ENCODE results near the gene NKRF. TPM values are rescaled to one million over a fixed set of nuclear protein-coding genes. Genes with fewer than 3 reads are reported as not detected.
A peak's percentile ranks its signal among the peaks of the same experiment; 100 is the strongest.
"Not testable (repeated sequence)": the region's sequence is repeated elsewhere in the genome, so short reads cannot be mapped to it uniquely, and the experiment has no call there.

Gene NKRF
- 10 to 100 TPM; 13.8 to 14.7 TPM for total RNA-seq

DNA sequence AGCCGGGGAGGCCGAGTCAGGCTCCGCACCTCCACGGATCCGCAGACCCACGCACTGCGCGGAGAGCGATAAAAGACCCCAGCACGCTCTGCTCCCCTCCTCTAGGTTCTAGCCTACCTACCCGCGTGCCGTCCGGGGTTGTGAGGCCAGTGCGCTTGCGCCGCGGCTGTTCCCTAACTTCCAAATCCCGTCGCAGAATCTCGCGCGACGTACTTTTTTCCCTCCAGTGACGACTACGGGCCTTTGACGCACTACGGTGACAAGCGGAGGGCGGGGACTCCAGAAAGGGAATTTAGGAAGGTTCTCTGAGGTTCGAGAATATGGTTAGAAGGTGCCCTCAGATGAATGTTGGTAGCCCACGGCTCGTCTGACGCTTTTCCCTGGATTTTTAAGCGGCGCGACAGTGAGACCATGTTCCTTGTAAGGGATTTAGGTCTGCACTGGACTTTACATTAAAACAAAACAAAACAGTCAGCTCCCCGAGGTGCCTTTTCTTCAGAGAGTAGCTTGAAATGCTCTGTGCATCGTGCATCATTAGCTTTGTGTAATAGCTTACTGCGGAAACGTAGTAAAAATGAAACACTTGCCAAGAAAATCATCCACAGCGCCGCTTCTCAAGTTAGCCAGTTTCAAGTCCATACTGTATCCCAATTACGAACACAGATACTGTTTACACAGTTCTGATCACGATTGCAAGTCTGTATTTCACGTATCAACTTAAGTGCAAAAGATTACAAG lies at the start of gene NKRF:
NKRF (minus strand) TSS at position 145 of the 738 bp plus-strand sequence.
- peaks cover 9% of the 10 kb centered on the region for H3K27me3 Mint-ChIP-seq
- H3K36me3 Mint-ChIP-seq (ENCODE audit: low read depth), result peaks cover 7% of the 10 kb centered on the region
- DNase-seq, result peak; percentile 92
- ChIA-PET POLR2A (interaction anchor here (0.6 to 3.2 kb wide), 17 partner anchors 17 to 246 kb away, joined by 3 to 22 read pairs (median 5); partner anchors contain the start of genes RPL39, SEPTIN6, SLC25A5 and UPF3B), CTCF (interaction anchor here (0.9 to 3.6 kb wide), 7 partner anchors 9 to 149 kb away, joined by 3 to 17 read pairs (median 4); no protein-coding TSS in a partner anchor)
- peak within 1 kb of the TSS; percentile 92 for H3K4me3 Mint-ChIP-seq
- H3K4me1 Mint-ChIP-seq, result peaks cover 42% of the 10 kb centered on the region
- no peaks in the 10 kb centered on the region for H3K9me3 Mint-ChIP-seq
- peak within 1 kb of the TSS; percentile 90 for H3K27ac Mint-ChIP-seq

DNA sequence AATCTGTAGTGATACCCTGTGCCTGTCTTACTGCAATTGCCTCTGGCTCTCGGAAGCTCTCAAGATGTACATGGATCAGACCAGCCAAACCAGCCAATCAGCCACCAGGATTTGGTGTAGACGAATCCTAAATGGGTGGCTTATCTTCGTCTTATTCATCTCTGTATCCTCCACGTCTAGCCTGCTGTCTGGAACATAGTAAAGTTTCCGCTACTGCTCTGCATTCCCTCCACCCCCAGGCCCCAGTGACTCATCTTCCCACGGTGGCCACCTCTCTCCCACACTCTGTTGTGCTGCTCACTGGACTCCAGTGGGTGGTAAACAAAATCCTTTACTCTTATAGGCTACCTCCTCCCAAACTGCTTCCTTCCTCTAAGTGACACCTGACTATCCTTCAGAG lies 48.9 kb upstream of the NKRF start:
- POLR2A ChIA-PET, result interaction anchor here (1.4 to 1.9 kb wide), 4 partner anchors 28 to 38 kb away, joined by 4 to 7 read pairs (median 6); partner anchors contain the start of gene SEPTIN6
- Mint-ChIP-seq H3K9me3 (no peaks in the 10 kb centered on the region), H3K4me1 (peaks cover 31% of the 10 kb centered on the region)

DNA sequence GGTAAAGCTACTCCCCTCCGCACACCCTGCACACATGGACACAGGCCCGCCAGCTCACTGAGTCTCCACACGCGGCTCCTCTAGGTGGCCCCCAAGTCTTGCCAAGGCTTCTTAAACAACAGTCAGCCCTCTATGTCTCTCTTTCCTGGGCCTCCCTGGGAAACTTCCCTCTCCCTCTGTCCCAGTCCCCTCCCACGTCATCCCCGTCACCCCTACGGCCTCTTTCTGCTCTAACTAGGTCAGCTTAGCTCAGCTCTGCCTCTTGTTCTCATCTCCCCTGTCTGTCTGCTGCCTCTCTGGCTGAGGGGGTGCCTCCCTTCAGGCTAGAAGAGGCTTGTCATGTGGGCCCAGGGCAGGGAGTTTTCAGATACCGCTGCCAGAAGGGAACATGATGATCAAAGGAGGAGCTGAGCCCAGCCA lies 47.9 kb upstream of the NKRF start:
- no peak overlapping the region for H3K4me3 Mint-ChIP-seq
- H3K9me3 Mint-ChIP-seq, result no peaks in the 10 kb centered on the region
- peaks cover 56% of the 10 kb centered on the region for H3K36me3 Mint-ChIP-seq (ENCODE audit: low read depth)
- CTCF ChIA-PET, result interaction anchor here (0.6 to 0.9 kb wide), 2 partner anchors 75 to 99 kb away, joined by 3 read pairs; no protein-coding TSS in a partner anchor
- POLR2A ChIA-PET, result interaction anchor here (1.2 to 1.9 kb wide), 4 partner anchors 10 to 39 kb away, joined by 4 to 7 read pairs (median 5); partner anchors contain the start of gene SEPTIN6
- H3K27ac Mint-ChIP-seq, result peak overlapping the region; percentile 19
- DNase-seq, result no peak
- peaks cover 32% of the 10 kb centered on the region for H3K4me1 Mint-ChIP-seq
- H3K27me3 Mint-ChIP-seq, result no peaks in the 10 kb centered on the region

More for the DNA sequence above, 48.9 kb upstream of the NKRF start:
- Mint-ChIP-seq H3K27me3 (no peaks in the 10 kb centered on the region), H3K27ac (peak overlapping the region; percentile 71), H3K36me3 (ENCODE audit: low read depth) (peaks cover 58% of the 10 kb centered on the region), H3K4me3 (no peak overlapping the region)
- CTCF ChIA-PET, result no interaction called here
- DNase-seq, result peak; percentile 51

DNA sequence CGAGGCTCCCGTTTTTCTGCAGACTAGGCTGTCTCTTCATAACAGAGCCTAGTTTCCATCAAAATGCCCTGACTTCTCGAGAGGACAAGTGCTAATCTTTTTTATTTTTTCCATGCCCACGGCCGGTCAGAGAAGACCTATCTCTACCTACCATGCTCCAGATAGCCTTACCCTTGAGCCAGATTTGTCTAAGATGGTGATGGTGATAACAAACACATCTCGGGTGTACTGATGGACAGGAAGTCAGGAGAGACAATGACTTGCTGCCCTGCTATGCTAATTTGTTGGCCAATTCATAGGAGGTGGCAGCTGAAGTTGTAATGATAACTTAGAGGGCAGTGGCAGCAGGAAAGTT lies 42.2 kb upstream of the NKRF start:
- H3K27me3 Mint-ChIP-seq, result no peaks in the 10 kb centered on the region
- H3K9me3 Mint-ChIP-seq, result no peaks in the 10 kb centered on the region
- peak overlapping the region; percentile 89 for H3K27ac Mint-ChIP-seq
- H3K4me1 Mint-ChIP-seq, result peaks cover 38% of the 10 kb centered on the region
- ChIA-PET CTCF (interaction anchor here (1.4 to 1.5 kb wide), 3 partner anchors 34 to 80 kb away, joined by 3 read pairs; partner anchors contain the start of gene SEPTIN6), POLR2A (interaction anchor here (0.9 to 3.7 kb wide), 8 partner anchors 11 to 1152 kb away, joined by 3 to 44 read pairs (median 4); partner anchors contain the start of gene SEPTIN6)
- no peak for DNase-seq
- H3K4me3 Mint-ChIP-seq, result no peak overlapping the region
- peaks cover 43% of the 10 kb centered on the region for H3K36me3 Mint-ChIP-seq (ENCODE audit: low read depth)

DNA sequence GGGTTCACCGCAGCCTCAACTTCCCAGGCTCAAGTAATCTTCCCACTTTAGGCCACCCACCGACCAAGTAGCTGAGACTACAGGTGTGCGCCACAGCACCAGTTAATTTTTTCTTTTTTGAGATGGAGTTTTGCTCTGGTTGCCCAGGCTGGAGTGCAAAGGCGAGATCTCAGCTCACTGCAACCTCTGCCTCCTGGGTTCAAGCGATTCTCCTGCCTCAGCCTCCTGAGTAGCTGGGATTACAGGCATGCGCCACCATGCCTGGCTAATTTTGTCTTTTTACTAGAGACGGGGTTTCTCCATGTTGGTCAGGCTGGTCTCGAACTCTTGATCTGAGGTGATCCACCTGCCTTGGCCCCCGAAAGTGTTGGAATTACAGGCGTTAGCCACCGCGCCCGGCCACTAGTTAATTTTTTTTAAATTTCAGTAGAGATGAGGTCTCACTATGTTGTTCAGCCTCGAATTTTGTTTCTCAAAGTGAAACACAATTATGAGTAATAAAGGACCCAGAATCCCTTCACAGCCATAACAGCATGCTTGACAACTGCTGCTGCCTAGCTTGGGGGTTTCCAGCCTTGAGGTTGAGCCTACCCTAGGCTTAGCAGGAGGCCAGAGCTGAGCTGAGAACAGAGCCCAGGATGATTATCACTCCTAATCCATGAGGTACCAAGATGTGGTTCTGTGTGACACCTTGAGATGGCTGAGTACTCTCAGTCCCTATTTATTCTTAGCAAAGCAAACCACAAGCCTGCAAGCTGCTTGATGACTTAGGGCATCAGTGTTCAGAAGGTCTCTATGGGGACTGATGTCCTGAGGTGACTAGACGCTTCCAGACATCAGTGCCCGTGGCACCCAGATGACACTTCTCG lies 41.6 kb upstream of the NKRF start:
- Mint-ChIP-seq H3K36me3 (ENCODE audit: low read depth) (peaks cover 37% of the 10 kb centered on the region), H3K9me3 (no peaks in the 10 kb centered on the region), H3K27ac (peak overlapping the region; percentile 89), H3K4me3 (no peak overlapping the region), H3K27me3 (no peaks in the 10 kb centered on the region), H3K4me1 (peaks cover 38% of the 10 kb centered on the region)
- ChIA-PET CTCF (interaction anchor here (0.6 to 1.5 kb wide), 6 partner anchors 19 to 83 kb away, joined by 3 to 5 read pairs (median 3); partner anchors contain the start of gene SEPTIN6), POLR2A (interaction anchor here (0.6 to 3.7 kb wide), 11 partner anchors 12 to 1151 kb away, joined by 3 to 44 read pairs (median 4); partner anchors contain the start of gene SEPTIN6)
- peak; percentile 70 for DNase-seq

DNA sequence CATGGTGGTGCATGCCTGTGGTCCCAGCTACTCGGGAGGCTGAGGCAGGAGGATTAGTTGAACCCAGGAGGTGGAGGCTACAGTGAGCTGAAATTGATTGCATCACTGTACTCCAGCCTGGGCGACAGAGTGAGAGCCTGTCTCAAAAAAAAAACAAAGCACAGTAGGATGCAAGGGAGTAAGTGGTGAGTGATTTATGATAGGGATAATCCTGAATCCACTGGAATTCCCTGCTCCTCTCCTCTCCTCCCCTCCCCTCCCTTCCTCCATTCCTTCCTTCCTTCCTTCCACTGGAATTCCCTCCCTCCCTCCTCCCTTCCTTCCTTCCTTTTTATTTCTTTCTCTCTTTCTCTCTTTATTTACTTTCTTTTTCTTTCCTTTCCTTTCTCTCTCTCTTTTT lies 40.9 kb upstream of the NKRF start:
- H3K4me3 Mint-ChIP-seq, result no peak overlapping the region
- CTCF ChIA-PET, result interaction anchor here (0.6 to 1.5 kb wide), 2 partner anchors 81 to 83 kb away, joined by 3 read pairs; no protein-coding TSS in a partner anchor

DNA sequence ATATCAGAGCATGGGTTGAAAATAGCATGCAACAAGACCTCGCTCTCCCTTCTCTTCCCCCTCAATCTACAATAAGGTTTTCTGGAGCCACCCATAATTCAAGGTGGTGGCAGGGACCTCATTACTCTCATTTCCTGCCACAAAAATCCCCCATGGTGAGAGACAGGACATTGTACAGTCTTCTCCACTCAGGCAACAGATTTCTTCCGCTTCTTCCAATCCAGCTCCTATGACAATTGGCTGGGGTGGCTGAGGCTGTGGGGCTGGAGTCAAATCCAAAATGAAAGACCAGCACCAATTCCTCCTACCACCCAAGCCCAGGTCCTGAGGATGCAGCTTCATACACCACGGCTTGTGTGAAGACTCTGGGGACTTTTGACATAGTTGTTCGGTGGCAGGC lies 40.3 kb upstream of the NKRF start:
- no peak overlapping the region for H3K4me3 Mint-ChIP-seq
- no peak for DNase-seq
- H3K27me3 Mint-ChIP-seq, result no peaks in the 10 kb centered on the region
- POLR2A ChIA-PET, result interaction anchor here (3.4 to 3.7 kb wide), 2 partner anchors 37 to 45 kb away, joined by 31 to 44 read pairs; partner anchors contain the start of gene SEPTIN6
- peak overlapping the region; percentile 74 for H3K27ac Mint-ChIP-seq
- peaks cover 38% of the 10 kb centered on the region for H3K36me3 Mint-ChIP-seq (ENCODE audit: low read depth)
- CTCF ChIA-PET, result no interaction called here
- H3K9me3 Mint-ChIP-seq, result no peaks in the 10 kb centered on the region
- H3K4me1 Mint-ChIP-seq, result peaks cover 38% of the 10 kb centered on the region

More for the DNA sequence above, 40.9 kb upstream of the NKRF start:
- POLR2A ChIA-PET, result interaction anchor here (0.9 to 3.7 kb wide), 6 partner anchors 13 to 223 kb away, joined by 3 to 44 read pairs (median 4); partner anchors contain the start of gene SEPTIN6
- Mint-ChIP-seq H3K27me3 (no peaks in the 10 kb centered on the region), H3K4me1 (peaks cover 38% of the 10 kb centered on the region), H3K9me3 (no peaks in the 10 kb centered on the region), H3K36me3 (ENCODE audit: low read depth) (peaks cover 35% of the 10 kb centered on the region), H3K27ac (peak overlapping the region; percentile 74)
- DNase-seq, result no peak

DNA sequence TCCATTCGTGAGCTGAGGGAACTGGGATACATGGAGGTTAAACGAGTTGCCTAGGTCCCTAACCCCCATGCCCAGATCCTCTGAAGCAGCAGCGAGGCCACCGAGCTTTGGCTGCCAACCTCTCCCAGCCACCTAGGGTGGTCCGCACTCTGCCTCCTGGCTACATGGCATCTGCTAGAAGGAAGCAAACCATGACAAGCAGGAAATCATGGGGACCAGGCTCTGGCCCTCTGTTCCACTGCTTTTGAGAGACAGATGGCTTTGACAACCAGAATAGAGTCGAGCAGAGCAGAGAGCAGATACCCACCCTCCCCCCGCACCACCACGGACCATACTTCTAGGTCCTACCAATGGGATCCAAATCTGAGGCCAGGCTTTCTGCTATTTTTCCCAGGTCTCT lies 37.5 kb upstream of the NKRF start:
- Mint-ChIP-seq H3K4me3 (no peak overlapping the region), H3K9me3 (no peaks in the 10 kb centered on the region), H3K4me1 (peaks cover 23% of the 10 kb centered on the region), H3K27me3 (no peaks in the 10 kb centered on the region), H3K36me3 (ENCODE audit: low read depth) (peaks cover 45% of the 10 kb centered on the region), H3K27ac (no peak overlapping the region)
- ChIA-PET POLR2A (no interaction called here), CTCF (no interaction called here)
- DNase-seq, result no peak

DNA sequence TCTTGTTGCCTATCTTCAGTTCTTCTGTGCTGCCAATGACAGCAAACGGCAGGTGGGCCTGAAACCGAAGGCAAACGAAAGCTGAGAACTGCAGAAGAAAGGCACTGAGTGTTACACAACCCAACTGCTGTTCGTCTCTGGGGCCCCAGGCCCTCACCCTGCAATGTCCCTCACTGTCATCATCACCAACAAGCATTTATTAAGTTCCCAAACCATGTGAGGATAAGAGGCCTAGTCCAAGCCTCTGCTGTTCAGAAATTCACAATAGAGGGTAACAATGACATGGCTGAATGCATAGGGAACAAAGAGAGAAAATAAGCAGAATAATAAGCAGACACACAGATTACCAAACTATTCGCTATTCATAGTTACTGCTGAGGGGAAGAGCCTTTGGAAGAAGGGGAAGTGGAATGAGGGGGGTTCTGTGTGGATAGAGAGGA lies 34.5 kb upstream of the NKRF start:
- peaks cover 8% of the 10 kb centered on the region for H3K4me1 Mint-ChIP-seq
- POLR2A ChIA-PET, result no interaction called here
- no peak overlapping the region for H3K27ac Mint-ChIP-seq
- peaks cover 52% of the 10 kb centered on the region for H3K36me3 Mint-ChIP-seq (ENCODE audit: low read depth)
- no peaks in the 10 kb centered on the region for H3K9me3 Mint-ChIP-seq
- H3K4me3 Mint-ChIP-seq, result no peak overlapping the region
- CTCF ChIA-PET, result interaction anchor here (1.2 kb wide), 2 partner anchors 31 to 148 kb away, joined by 3 read pairs; no protein-coding TSS in a partner anchor
- DNase-seq, result no peak
- no peaks in the 10 kb centered on the region for H3K27me3 Mint-ChIP-seq

DNA sequence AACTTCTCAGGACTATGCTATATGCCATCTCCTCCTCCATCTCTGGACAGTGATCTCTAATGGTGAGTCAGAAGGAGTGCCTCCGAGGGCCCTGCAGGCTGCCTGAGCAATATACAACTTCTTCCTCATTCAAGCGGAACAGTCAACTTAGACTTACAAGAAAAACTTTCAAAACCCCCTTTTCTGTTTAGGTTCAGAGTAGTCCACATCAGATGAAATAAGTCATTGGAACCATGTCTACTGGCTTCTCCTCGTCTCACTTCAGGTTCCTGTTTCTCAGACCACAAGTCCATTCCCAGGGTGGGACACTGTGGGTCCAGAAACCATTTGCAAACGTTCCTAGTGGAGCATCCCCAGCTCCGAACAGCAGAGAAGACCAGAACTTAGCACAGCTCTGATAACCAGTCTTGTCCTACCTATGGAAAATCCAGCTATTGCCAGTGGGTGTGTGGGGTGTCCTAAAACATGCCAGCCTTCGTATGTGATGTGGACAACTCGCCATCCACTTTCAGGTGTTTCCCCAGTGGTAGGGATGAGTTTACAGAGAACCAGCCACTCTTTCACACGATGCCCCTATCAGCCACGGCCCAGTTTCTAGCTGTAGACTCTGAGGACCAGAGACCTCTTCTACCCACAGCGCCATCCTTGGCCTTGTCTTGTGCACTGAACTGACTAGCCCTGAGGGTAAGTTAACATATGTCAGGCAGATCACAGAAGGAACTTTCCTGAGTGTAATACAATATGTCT lies 32.7 kb upstream of the NKRF start:
- ChIA-PET POLR2A (no interaction called here), CTCF (no interaction called here)
- Mint-ChIP-seq H3K4me1 (peaks cover 17% of the 10 kb centered on the region), H3K27ac (peak overlapping the region; percentile 21), H3K9me3 (no peaks in the 10 kb centered on the region), H3K27me3 (no peaks in the 10 kb centered on the region), H3K36me3 (ENCODE audit: low read depth) (peaks cover 64% of the 10 kb centered on the region), H3K4me3 (no peak overlapping the region)
- DNase-seq, result no peak

DNA sequence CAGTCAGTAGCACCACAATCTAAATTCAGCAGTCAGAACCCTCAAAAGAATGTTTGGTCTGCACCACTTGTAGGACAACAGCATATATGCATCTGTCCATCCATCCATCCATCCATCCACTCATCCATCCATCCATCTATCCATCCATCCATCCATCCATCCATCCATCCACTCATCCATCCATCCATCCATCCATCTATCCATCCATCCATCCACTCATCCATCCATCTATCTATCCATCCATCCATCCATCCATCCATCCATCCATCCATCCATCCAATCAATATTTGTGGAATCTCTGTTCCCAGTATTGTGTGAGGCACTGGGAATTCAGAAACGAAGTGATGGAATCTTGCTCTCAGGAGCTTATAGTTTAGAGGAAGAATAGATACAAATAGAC lies 31.2 kb upstream of the NKRF start:
- POLR2A ChIA-PET, H3K27ac Mint-ChIP-seq, H3K27me3 Mint-ChIP-seq, H3K4me3 Mint-ChIP-seq, H3K9me3 Mint-ChIP-seq, DNase-seq: not testable (repeated sequence)
- Mint-ChIP-seq H3K36me3 (ENCODE audit: low read depth) (peaks cover 75% of the 10 kb centered on the region), H3K4me1 (peaks cover 17% of the 10 kb centered on the region)
- CTCF ChIA-PET, result interaction anchor here (1.0 kb wide), 1 partner anchor 154 kb away, joined by 3 read pairs; no protein-coding TSS in a partner anchor

DNA sequence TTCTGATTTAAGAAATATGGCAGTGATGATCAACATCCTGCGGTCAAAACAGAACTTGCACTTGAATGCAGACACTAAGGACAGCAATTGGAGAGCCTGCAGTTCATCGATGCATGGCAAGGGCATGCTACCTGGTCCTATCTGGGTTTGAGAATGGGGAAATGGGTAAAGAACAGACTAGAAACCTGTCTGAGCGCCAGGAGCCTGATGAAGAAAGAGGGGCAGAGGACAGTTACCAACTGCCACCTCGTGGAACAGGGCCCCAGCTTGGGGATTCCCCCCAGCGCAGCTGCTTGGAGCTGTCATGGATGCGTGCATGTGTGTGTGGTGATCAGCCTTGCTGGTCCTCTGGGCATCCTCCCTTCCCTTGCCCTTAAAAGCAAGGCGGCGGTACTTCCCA lies 30.2 kb upstream of the NKRF start:
- no peaks in the 10 kb centered on the region for H3K27me3 Mint-ChIP-seq
- peak overlapping the region; percentile 7 for H3K27ac Mint-ChIP-seq
- ChIA-PET POLR2A (interaction anchor here (1.3 kb wide), 1 partner anchor 11 kb away, joined by 4 read pairs; no protein-coding TSS in a partner anchor), CTCF (no interaction called here)
- DNase-seq, result no peak
- H3K9me3 Mint-ChIP-seq, result no peaks in the 10 kb centered on the region
- H3K4me3 Mint-ChIP-seq, result no peak overlapping the region
- H3K4me1 Mint-ChIP-seq, result peaks cover 17% of the 10 kb centered on the region
- peaks cover 72% of the 10 kb centered on the region for H3K36me3 Mint-ChIP-seq (ENCODE audit: low read depth)

All from activated CD4-positive, alpha-beta memory T cell treated with anti-CD3 and anti-CD28 coated beads, Interleukin-2, amount 10 ng/mL, durations not matched to agents 7 days and 5 days (primary cell).